Measurements from ENCODE around the gene PCBD2.
"Not testable (repeated sequence)": the region's sequence is repeated elsewhere in the genome, so short reads cannot be mapped to it uniquely, and the experiment has no call there.

PCBD2 gene

GRCh38 chr5:134902071-134902801 lies 2.7 kb upstream of the PCBD2 start:
- no peak for DNase-seq (ENCODE audit: extremely low spot score)
- TF ChIP-seq TARDBP (IDR thresholded peaks at IDR 0.05), result no peak
- no peak for TF ChIP-seq FOXM1 (IDR thresholded peaks at IDR 0.05; ENCODE audit: borderline replicate concordance)
- no peak for TF ChIP-seq HDGF (IDR thresholded peaks at IDR 0.05; ENCODE audit: borderline replicate concordance)
- TF ChIP-seq FOXA1 (IDR thresholded peaks at IDR 0.05), result no peak
- TF ChIP-seq L3MBTL2 (conservative IDR thresholded peaks at IDR 0.05), result no peak
- no peak for TF ChIP-seq ARNT (IDR thresholded peaks at IDR 0.05)
- no peak for TF ChIP-seq NFRKB (IDR thresholded peaks at IDR 0.05)
- no peak for TF ChIP-seq CTBP1 (IDR thresholded peaks at IDR 0.05; ENCODE audit: borderline replicate concordance)
- no peak for TF ChIP-seq ZNF384 (IDR thresholded peaks at IDR 0.05)
- ChIA-PET CTCF (no interaction called here), POLR2A (interaction anchor here (1.8 to 2.5 kb wide), 2 partner anchors 28 to 57 kb away, joined by 8 to 10 read pairs; partner anchors contain the start of genes C5orf24 and TXNDC15)

GRCh38 chr5:134905246-134905996 lies 490 bp downstream of the PCBD2 start:
- DNase-seq (ENCODE audit: extremely low spot score), result peak; percentile 36
- CTCF ChIA-PET, result interaction anchor here (0.5 to 1.4 kb wide), 12 partner anchors 9 to 606 kb away, joined by 3 to 9 read pairs (median 3); partner anchors contain the start of genes DDX46 and TXNDC15
- TF ChIP-seq L3MBTL2 (conservative IDR thresholded peaks at IDR 0.05) (peak; percentile 66), ZNF384 (IDR thresholded peaks at IDR 0.05) (no peak), ELF4 (IDR thresholded peaks at IDR 0.05) (no peak), FOXM1 (IDR thresholded peaks at IDR 0.05; ENCODE audit: borderline replicate concordance) (peak; percentile 59; the same call in 1 of the 2 replicates)
- POLR2A ChIA-PET, result interaction anchor here (0.7 to 2.2 kb wide), 22 partner anchors 7 to 288 kb away, joined by 3 to 28 read pairs (median 4); partner anchors contain the start of genes C5orf24, CAMLG, DDX46 and TXNDC15

- TF ChIP-seq NFRKB (IDR thresholded peaks at IDR 0.05) (no peak), HDGF (IDR thresholded peaks at IDR 0.05; ENCODE audit: borderline replicate concordance) (no peak), FOXM1 (IDR thresholded peaks at IDR 0.05; ENCODE audit: borderline replicate concordance) (no peak), FOXK2 (IDR thresholded peaks at IDR 0.05) (no peak), BHLHE40 (IDR thresholded peaks at IDR 0.05; ENCODE audit: borderline replicate concordance) (no peak)
- CTCF ChIA-PET, result no interaction called here
- POLR2A ChIA-PET, result interaction anchor here (0.6 kb wide), 1 partner anchor 87 kb away, joined by 3 read pairs; no protein-coding TSS in a partner anchor
- DNase-seq (ENCODE audit: extremely low spot score), result no peak
Observed at GRCh38 chr5:134906811-134907210, 1.9 kb downstream of the PCBD2 start.

- DNase-seq (ENCODE audit: extremely low spot score); CTCF ChIA-PET: not testable (repeated sequence)
- POLR2A ChIA-PET, result interaction anchor here (1.8 kb wide), 1 partner anchor 36 kb away, joined by 5 read pairs; the partner anchor contains the start of gene TXNDC15
Observed at GRCh38 chr5:134910752-134911151, 5.8 kb downstream of the PCBD2 start.

GRCh38 chr5:134911285-134912206 lies 6.6 kb downstream of the PCBD2 start:
- POLR2A ChIA-PET, result interaction anchor here (0.6 to 1.8 kb wide), 2 partner anchors 37 to 552 kb away, joined by 3 to 5 read pairs; partner anchors contain the start of gene TXNDC15
- no peak for DNase-seq (ENCODE audit: extremely low spot score)
- CTCF ChIA-PET, result no interaction called here
- TF ChIP-seq NFRKB (IDR thresholded peaks at IDR 0.05), result no peak
- no peak for TF ChIP-seq FOXK2 (IDR thresholded peaks at IDR 0.05)
- TF ChIP-seq L3MBTL2 (conservative IDR thresholded peaks at IDR 0.05), result no peak
- no peak for TF ChIP-seq BHLHE40 (IDR thresholded peaks at IDR 0.05; ENCODE audit: borderline replicate concordance)
- TF ChIP-seq CTBP1 (IDR thresholded peaks at IDR 0.05; ENCODE audit: borderline replicate concordance), result no peak
- no peak for TF ChIP-seq FOXM1 (IDR thresholded peaks at IDR 0.05; ENCODE audit: borderline replicate concordance)
- TF ChIP-seq ARNT (IDR thresholded peaks at IDR 0.05), result no peak
- TF ChIP-seq TARDBP (IDR thresholded peaks at IDR 0.05), result no peak
- TF ChIP-seq LEF1 (IDR thresholded peaks at IDR 0.05; ENCODE audit: borderline replicate concordance), result no peak
- TF ChIP-seq SUZ12 (IDR thresholded peaks at IDR 0.05), result no peak
- TF ChIP-seq FOXA1 (IDR thresholded peaks at IDR 0.05), result no peak
- no peak for TF ChIP-seq ELF4 (IDR thresholded peaks at IDR 0.05)
- no peak for TF ChIP-seq SP1 (IDR thresholded peaks at IDR 0.05)
- TF ChIP-seq HDGF (IDR thresholded peaks at IDR 0.05; ENCODE audit: borderline replicate concordance), result no peak
- TF ChIP-seq, protein P1, sequence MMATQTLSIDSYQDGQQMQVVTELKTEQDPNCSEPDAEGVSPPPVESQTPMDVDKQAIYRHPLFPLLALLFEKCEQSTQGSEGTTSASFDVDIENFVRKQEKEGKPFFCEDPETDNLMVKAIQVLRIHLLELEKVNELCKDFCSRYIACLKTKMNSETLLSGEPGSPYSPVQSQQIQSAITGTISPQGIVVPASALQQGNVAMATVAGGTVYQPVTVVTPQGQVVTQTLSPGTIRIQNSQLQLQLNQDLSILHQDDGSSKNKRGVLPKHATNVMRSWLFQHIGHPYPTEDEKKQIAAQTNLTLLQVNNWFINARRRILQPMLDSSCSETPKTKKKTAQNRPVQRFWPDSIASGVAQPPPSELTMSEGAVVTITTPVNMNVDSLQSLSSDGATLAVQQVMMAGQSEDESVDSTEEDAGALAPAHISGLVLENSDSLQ (IDR thresholded peaks at IDR 0.05), result no peak
- no peak for TF ChIP-seq ZNF384 (IDR thresholded peaks at IDR 0.05)

DNA sequence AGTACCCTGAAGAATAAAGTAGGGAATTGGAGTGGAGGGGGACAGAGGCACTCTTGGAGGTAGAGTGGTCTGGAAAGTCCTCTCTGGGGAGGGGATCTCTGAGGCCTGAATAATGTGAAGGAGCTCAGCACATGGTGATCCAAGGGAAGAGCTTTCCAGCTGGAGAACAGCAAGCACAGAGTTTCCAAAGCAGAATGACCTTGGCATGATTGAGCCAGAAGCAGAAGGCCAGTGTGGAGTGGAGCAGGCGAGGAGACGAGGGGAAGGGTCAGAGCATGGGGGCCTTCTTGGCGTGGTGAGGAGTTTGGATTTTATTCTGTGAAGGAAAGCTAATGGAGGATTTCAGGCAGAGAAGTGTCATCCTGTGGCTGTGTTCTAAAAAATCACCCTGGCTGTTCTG lies 8.3 kb downstream of the PCBD2 start:
- POLR2A ChIA-PET, result interaction anchor here (0.7 kb wide), 1 partner anchor 8 kb away, joined by 3 read pairs; the partner anchor contains the start of gene PCBD2
- TF ChIP-seq, protein P1 (IDR thresholded peaks at IDR 0.05), result no peak
- TF ChIP-seq FOXA1 (IDR thresholded peaks at IDR 0.05) (no peak), HDGF (IDR thresholded peaks at IDR 0.05; ENCODE audit: borderline replicate concordance) (no peak), ZNF384 (IDR thresholded peaks at IDR 0.05) (no peak), ARNT (IDR thresholded peaks at IDR 0.05) (no peak), FOXK2 (IDR thresholded peaks at IDR 0.05) (no peak), SUZ12 (IDR thresholded peaks at IDR 0.05) (no peak), LEF1 (IDR thresholded peaks at IDR 0.05; ENCODE audit: borderline replicate concordance) (no peak), L3MBTL2 (conservative IDR thresholded peaks at IDR 0.05) (no peak), BHLHE40 (IDR thresholded peaks at IDR 0.05; ENCODE audit: borderline replicate concordance) (no peak), ELF4 (IDR thresholded peaks at IDR 0.05) (no peak)
- CTCF ChIA-PET, result interaction anchor here (1.2 kb wide), 1 partner anchor 9 kb away, joined by 3 read pairs; the partner anchor contains the start of gene PCBD2
- DNase-seq (ENCODE audit: extremely low spot score), result no peak
